Nephron (organoid): ENCODE measurements around the gene BGLAP.
A peak's percentile ranks its signal among the peaks of the same experiment; 100 is the strongest.
"Not testable (repeated sequence)": the region's sequence is repeated elsewhere in the genome, so short reads cannot be mapped to it uniquely, and the experiment has no call there.

ENCODE experiments used
- H3K27ac Mint-ChIP-seq, 3 experiments: 2 replicates each; pipeline ENCODE4 v1.8.0; 2020; ENCODE audit warnings: mixed read lengths in 3 of 3, mild to moderate bottlenecking in 2 of 3, moderate library complexity in 1 of 3
- H3K27me3 Mint-ChIP-seq: 2 replicates; pipeline ENCODE4 v1.8.0; 2021; ENCODE audit warnings: low read depth, mild to moderate bottlenecking, moderate library complexity, mixed read lengths
- H3K36me3 Mint-ChIP-seq: 2 replicates; pipeline ENCODE4 v1.8.0; 2020; ENCODE audit warnings: low read depth, mixed read lengths
- H3K4me1 Mint-ChIP-seq: 2 replicates; pipeline ENCODE4 v1.8.0; 2020; ENCODE audit warnings: mixed read lengths
- H3K4me3 Mint-ChIP-seq, 3 experiments: 2 replicates each; pipeline ENCODE4 v1.8.0; 2020; ENCODE audit warnings: mild to moderate bottlenecking in 3 of 3, mixed read lengths in 3 of 3, moderate library complexity in 2 of 3
- H3K9me3 Mint-ChIP-seq: 2 replicates; pipeline ENCODE4 v1.8.0; 2020; ENCODE audit warnings: mixed read lengths
- CTCF ChIP-seq, 3 experiments: fragments of 200-600 bp; sonication (generic); IDR thresholded peaks; one replicate each; pipeline ENCODE4 v1.5.0; 2021; ENCODE audit warnings: antibody characterized with exemption in 3 of 3; ENCODE audit not compliant: unreplicated experiment in 3 of 3

Gene BGLAP

GRCh38 chr1:156212833-156213643 lies 28.9 kb upstream of the BGLAP start, which contains the start of gene PMF1:
PMF1 (plus strand) TSS chr1:156213007; CDS start chr1:156213016, 9 bp downstream.
- no peak for TF ChIP-seq CTCF (IDR thresholded peaks at IDR 0.05; ENCODE audit: unreplicated experiment in 3 of 3)
- Mint-ChIP-seq H3K27ac (peak within 1 kb of the TSS; percentile 99 to 100 (median 100)), H3K4me1 (peaks cover 22% of the 10 kb centered on the region), H3K36me3 (peaks cover 33% of the 10 kb centered on the region), H3K27me3 (peaks cover under 1% of the 10 kb centered on the region), H3K4me3 (peak within 1 kb of the TSS; percentile 97 to 100 (median 99)), H3K9me3 (no peaks in the 10 kb centered on the region)

- no peaks in the 10 kb centered on the region for H3K27me3 Mint-ChIP-seq
- H3K36me3 Mint-ChIP-seq: peaks cover 32% of the 10 kb centered on the region
- H3K27ac Mint-ChIP-seq: peak overlapping the region; percentile 99 to 100 (median 100)
- peaks cover 22% of the 10 kb centered on the region for H3K4me1 Mint-ChIP-seq
- no peak for TF ChIP-seq CTCF (IDR thresholded peaks at IDR 0.05; ENCODE audit: unreplicated experiment in 3 of 3)
- H3K9me3 Mint-ChIP-seq: no peaks in the 10 kb centered on the region
- H3K4me3 Mint-ChIP-seq: peak overlapping the region; percentile 97 to 100 (median 99)
Observed at GRCh38 chr1:156213644-156213966, 28.4 kb upstream of the BGLAP start.

- Mint-ChIP-seq H3K9me3 (no peaks in the 10 kb centered on the region), H3K27ac (peak overlapping the region; percentile 39 to 92 (median 75)), H3K4me1 (peaks cover 22% of the 10 kb centered on the region), H3K4me3 (peak overlapping the region; percentile 73 to 87 (median 86)), H3K27me3 (no peaks in the 10 kb centered on the region), H3K36me3 (peaks cover 31% of the 10 kb centered on the region)
- no peak for TF ChIP-seq CTCF (IDR thresholded peaks at IDR 0.05; ENCODE audit: unreplicated experiment in 3 of 3)
Observed at GRCh38 chr1:156214024-156214748, 27.8 kb upstream of the BGLAP start.

- not testable (repeated sequence) for H3K9me3 Mint-ChIP-seq, H3K27me3 Mint-ChIP-seq, H3K27ac Mint-ChIP-seq, H3K4me3 Mint-ChIP-seq
- peaks cover 42% of the 10 kb centered on the region for H3K36me3 Mint-ChIP-seq
- peaks cover 22% of the 10 kb centered on the region for H3K4me1 Mint-ChIP-seq
Observed at GRCh38 chr1:156216361-156217086, 25.5 kb upstream of the BGLAP start.

- peak overlapping the region in 1 of 3 experiments; percentile 43 for H3K27ac Mint-ChIP-seq
- no peaks in the 10 kb centered on the region for H3K27me3 Mint-ChIP-seq
- peaks cover 13% of the 10 kb centered on the region for H3K4me1 Mint-ChIP-seq
- H3K9me3 Mint-ChIP-seq: no peaks in the 10 kb centered on the region
- H3K4me3 Mint-ChIP-seq: peak overlapping the region in 1 of 3 experiments; percentile 33
- TF ChIP-seq CTCF (IDR thresholded peaks at IDR 0.05; ENCODE audit: unreplicated experiment in 3 of 3): no peak
- H3K36me3 Mint-ChIP-seq: peaks cover 47% of the 10 kb centered on the region
Observed at GRCh38 chr1:156217871-156218270, 24.1 kb upstream of the BGLAP start.

GRCh38 chr1:156220226-156220625 lies 21.8 kb upstream of the BGLAP start:
- TF ChIP-seq CTCF (IDR thresholded peaks at IDR 0.05; ENCODE audit: unreplicated experiment in 3 of 3): no peak
- no peaks in the 10 kb centered on the region for H3K4me1 Mint-ChIP-seq

More at GRCh38 chr1:156220226-156220625, 21.8 kb upstream of the BGLAP start:
- Mint-ChIP-seq H3K27me3 (no peaks in the 10 kb centered on the region), H3K9me3 (no peaks in the 10 kb centered on the region), H3K4me3 (no peak overlapping the region), H3K36me3 (peaks cover 47% of the 10 kb centered on the region), H3K27ac (no peak overlapping the region)
